MM.1S (cell line): ENCODE data around the gene RNFT2.
A peak's percentile ranks its signal among the peaks of the same experiment; 100 is the strongest.
"Not testable (repeated sequence)": the region's sequence is repeated elsewhere in the genome, so short reads cannot be mapped to it uniquely, and the experiment has no call there.

Experiments
- DNase-seq: peaks from one replicate; pipeline ENCODE4 v3.0.0-alpha.2; 2015
- H2AFZ ChIP-seq: fragments of 300-600 bp; sonication (generic); 2 replicates; pipeline ENCODE4 v1.6.0; 2016; ENCODE audit warnings: antibody characterized with exemption, low read length
- H3F3A ChIP-seq: fragments of 300-600 bp; sonication (generic); 2 replicates; pipeline ENCODE4 v1.6.1; 2016; ENCODE audit warnings: mild to moderate bottlenecking, antibody characterized with exemption, low read length, moderate library complexity, mixed read lengths; ENCODE audit not compliant: insufficient read depth
- H3K27ac ChIP-seq: fragments of 300-600 bp; sonication (generic); 2 replicates; pipeline ENCODE4 v1.5.1; 2016; ENCODE audit warnings: mild to moderate bottlenecking, low read length
- H3K27me3 ChIP-seq: fragments of 300-600 bp; sonication (generic); replicated peaks from 2 replicates; pipeline ENCODE4 v1.6.0; 2016; ENCODE audit warnings: low read length; ENCODE audit not compliant: insufficient read depth
- H3K36me3 ChIP-seq: fragments of 300-600 bp; sonication (generic); replicated peaks from 2 replicates; pipeline ENCODE4 v1.6.1; 2016; ENCODE audit warnings: mild to moderate bottlenecking, low read length, mixed read lengths; ENCODE audit not compliant: insufficient read depth
- H3K4me1 ChIP-seq: fragments of 300-600 bp; sonication (generic); 2 replicates; pipeline ENCODE4 v1.6.1; 2016; ENCODE audit warnings: low read length, mixed read lengths
- H3K4me2 ChIP-seq: fragments of 300-600 bp; sonication (generic); 2 replicates; pipeline ENCODE4 v1.6.0; 2016; ENCODE audit warnings: low read depth, low read length
- H3K4me3 ChIP-seq: fragments of 300-600 bp; sonication (generic); 2 replicates; pipeline ENCODE4 v1.5.1; 2016; ENCODE audit warnings: low read length, mixed read lengths
- H3K79me2 ChIP-seq: fragments of 300-600 bp; sonication (generic); 2 replicates; pipeline ENCODE4 v1.6.1; 2016; ENCODE audit warnings: mixed run types, low read length, mixed read lengths
- H3K9ac ChIP-seq: fragments of 300-600 bp; sonication (generic); 2 replicates; pipeline ENCODE4 v1.6.1; 2016; ENCODE audit warnings: low read length, mixed read lengths
- H3K9me2 ChIP-seq: fragments of 300-600 bp; sonication (generic); replicated peaks from 2 replicates; pipeline ENCODE4 v1.6.1; 2016; ENCODE audit warnings: mild to moderate bottlenecking, low read length, mixed read lengths; ENCODE audit not compliant: insufficient read depth
- H3K9me3 ChIP-seq: fragments of 300-600 bp; sonication (generic); replicated peaks from 2 replicates; pipeline ENCODE4 v1.6.1; 2016; ENCODE audit warnings: mild to moderate bottlenecking, low read length, mixed read lengths; ENCODE audit not compliant: insufficient read depth
- H4K20me1 ChIP-seq: fragments of 300-600 bp; sonication (generic); 2 replicates; pipeline ENCODE4 v1.6.1; 2016; ENCODE audit warnings: mild to moderate bottlenecking, low read length, moderate library complexity, mixed read lengths; ENCODE audit not compliant: insufficient read depth
- CTCF ChIP-seq: fragments of 300-600 bp; sonication (generic); IDR thresholded peaks from 2 replicates; pipeline ENCODE4 v1.5.1; 2016; ENCODE audit warnings: antibody characterized with exemption, low read length, mixed read lengths
- EZH2 ChIP-seq: fragments of 300-600 bp; sonication (generic); optimal IDR thresholded peaks from 2 replicates; pipeline ENCODE3; 2017; ENCODE audit warnings: low read depth, mild to moderate bottlenecking, antibody characterized with exemption, low read length, mixed read lengths
- EZH2phosphoT487 ChIP-seq: fragments of 300-600 bp; sonication (generic); IDR thresholded peaks from 2 replicates; pipeline ENCODE4 v1.6.1; 2018; ENCODE audit warnings: antibody characterized with exemption, low read length

The RNFT2 gene

GRCh38 chr12:116736962-116737773 lies 947 bp upstream of the RNFT2 start:
- Histone ChIP-seq H3K9ac (peak overlapping the region; percentile 65), H3K36me3 (no peaks in the 10 kb centered on the region), H3K27ac (no peak overlapping the region), H3K4me3 (peak overlapping the region; percentile 78), H3K79me2 (peaks cover 35% of the 10 kb centered on the region), H3K9me2 (no peaks in the 10 kb centered on the region), H3F3A (no peaks in the 10 kb centered on the region), H2AFZ (no peak overlapping the region), H3K4me2 (peak overlapping the region; percentile 60), H3K9me3 (no peaks in the 10 kb centered on the region), H3K4me1 (peaks cover 8% of the 10 kb centered on the region; the same call in 1 of the 2 replicates), H4K20me1 (no peaks in the 10 kb centered on the region), H3K27me3 (no peaks in the 10 kb centered on the region)
- DNase-seq, result no peak
- TF ChIP-seq EZH2, result no peak
- no peak for TF ChIP-seq EZH2phosphoT487
- no peak for TF ChIP-seq CTCF

- Histone ChIP-seq H3K9me2 (no peaks in the 10 kb centered on the region), H3K9me3 (no peaks in the 10 kb centered on the region), H3K4me3 (no peak overlapping the region), H3K9ac (no peak overlapping the region), H3K27me3 (no peaks in the 10 kb centered on the region), H3K4me1 (peaks cover 8% of the 10 kb centered on the region; the same call in 1 of the 2 replicates), H3K36me3 (no peaks in the 10 kb centered on the region), H3K79me2 (peaks cover 25% of the 10 kb centered on the region), H3K4me2 (peak overlapping the region; percentile 68), H4K20me1 (no peaks in the 10 kb centered on the region), H3F3A (no peaks in the 10 kb centered on the region), H3K27ac (no peak overlapping the region), H2AFZ (no peak overlapping the region)
- TF ChIP-seq EZH2phosphoT487 (no peak), EZH2 (no peak), CTCF (no peak)
- DNase-seq, result no peak
Observed at GRCh38 chr12:116739381-116739887, 1.3 kb downstream of the RNFT2 start.

- not testable (repeated sequence) for H3K9ac ChIP-seq, H2AFZ ChIP-seq, H3K4me2 ChIP-seq, H3K9me3 ChIP-seq, H3K4me3 ChIP-seq, H3K36me3 ChIP-seq, H3F3A ChIP-seq, H3K4me1 ChIP-seq, H3K27me3 ChIP-seq, H3K27ac ChIP-seq, H3K9me2 ChIP-seq, H4K20me1 ChIP-seq, H3K79me2 ChIP-seq, DNase-seq
Observed at GRCh38 chr12:116742787-116743186, 4.7 kb downstream of the RNFT2 start.

GRCh38 chr12:116744766-116745165 lies 6.7 kb downstream of the RNFT2 start:
- Histone ChIP-seq H2AFZ (no peak overlapping the region), H3K27me3 (no peaks in the 10 kb centered on the region), H3K9ac (no peak overlapping the region), H3K79me2 (no peaks in the 10 kb centered on the region), H3K27ac (no peak overlapping the region), H3K4me1 (no peaks in the 10 kb centered on the region), H3K36me3 (no peaks in the 10 kb centered on the region), H3K9me3 (no peaks in the 10 kb centered on the region), H3K4me3 (no peak overlapping the region), H4K20me1 (no peaks in the 10 kb centered on the region), H3K9me2 (no peaks in the 10 kb centered on the region), H3F3A (no peaks in the 10 kb centered on the region), H3K4me2 (no peak overlapping the region)
- no peak for TF ChIP-seq EZH2
- no peak for DNase-seq
